Panc1 (cell line): ENCODE measurements around the gene CYFIP2. TPM values are rescaled to one million over a fixed set of nuclear protein-coding genes. Genes with fewer than 3 reads are reported as not detected.

ENCODE experiments used
- ATAC-seq: fragments of 200-7000 bp; cut with Tn5 transposase; 2 replicates; pipeline ENCODE4 v1.9.1; 2020; ENCODE audit warnings: mild to moderate bottlenecking, moderate library complexity
- BruUV-seq: library from RNA; stranded (reverse); fragments of 400-500 nt; replicated peaks from 2 replicates; lab custom pipeline; 2021; lab: Mats Ljungman, UMichigan
- CTCF ChIA-PET: fragments of 300-600 bp; sonication (Branson Sonifier 250); formaldehyde crosslinking; loops from one replicate; lab custom pipeline; 2022; ENCODE audit warnings: antibody characterized with exemption; lab: Charles Lee
- POLR2A ChIA-PET: fragments of 300-600 bp; sonication (Branson Sonifier 250); formaldehyde crosslinking; loops from one replicate; lab custom pipeline; 2022; ENCODE audit warnings: antibody characterized with exemption; lab: Charles Lee
- DNase-seq: peaks from one replicate; pipeline ENCODE4 v3.0.0-alpha.2; 2010; ENCODE audit warnings: low read depth, low spot score
- H3K27ac ChIP-seq: 2 replicates; pipeline ENCODE4 v1.5.1; 2011; ENCODE audit warnings: mild to moderate bottlenecking, low read length, inconsistent platforms
- H3K27me3 ChIP-seq: fragments of 200-500 bp; sonication (Bioruptor generic); 2 replicates; pipeline ENCODE4 v1.6.0; 2014; ENCODE audit warnings: low read length, inconsistent platforms; ENCODE audit not compliant: control insufficient read depth, insufficient read depth
- H3K36me3 ChIP-seq: fragments of 200-500 bp; sonication (Bioruptor generic); 2 replicates; pipeline ENCODE4 v1.5.1; 2014; ENCODE audit warnings: inconsistent platforms, mild to moderate bottlenecking, low read length, moderate library complexity; ENCODE audit not compliant: control insufficient read depth, insufficient read depth
- H3K4me1 ChIP-seq: 2 replicates; pipeline ENCODE4 v1.5.1; 2011; ENCODE audit warnings: inconsistent platforms, mild to moderate bottlenecking, low read length, moderate library complexity; ENCODE audit not compliant: control insufficient read depth, insufficient read depth
- H3K4me3 ChIP-seq, 2 experiments: 2 replicates each; pipeline ENCODE4 v1.5.1; 2011 to 2012; ENCODE audit warnings: low read depth in 2 of 2, low read length in 2 of 2, mild to moderate bottlenecking in 2 of 2, inconsistent platforms in 1 of 2, moderate library complexity in 1 of 2
- H3K9me3 ChIP-seq: fragments of 200-500 bp; sonication (Bioruptor generic); 2 replicates; pipeline ENCODE4 v1.5.1; 2014; ENCODE audit warnings: low read depth, mild to moderate bottlenecking, inconsistent platforms, low read length, moderate library complexity; ENCODE audit not compliant: control insufficient read depth, insufficient read depth
- POLR2AphosphoS5 ChIP-seq: IDR thresholded peaks from 2 replicates; pipeline ENCODE4 v1.6.1; 2012; ENCODE audit warnings: mild to moderate bottlenecking, low read depth, low read length, moderate library complexity
- REST ChIP-seq, 2 experiments: IDR thresholded peaks; 2 replicates each; pipeline ENCODE4 v1.6.1; 2011 to 2012; ENCODE audit warnings: low read depth in 2 of 2, control low read depth in 1 of 2, low read length in 1 of 2, mild to moderate bottlenecking in 1 of 2, moderate library complexity in 1 of 2; ENCODE audit not compliant: insufficient read depth in 1 of 2
- SIN3A ChIP-seq: IDR thresholded peaks from 2 replicates; pipeline ENCODE4 v1.6.1; 2012; ENCODE audit warnings: low read depth, mild to moderate bottlenecking, low read length, moderate library complexity, borderline replicate concordance; ENCODE audit not compliant: insufficient read depth
- TCF7L2 ChIP-seq: IDR thresholded peaks from 2 replicates; pipeline ENCODE4 v1.6.1; 2011; ENCODE audit warnings: mild to moderate bottlenecking, low read depth, low read length, inconsistent platforms
- in situ Hi-C: cut with HindIII; loops from 2 replicates; pipeline ENCODE4 v1.10.0; 2016; ENCODE audit warnings: low sequenced_read_pairs, low pct_unique_long_range_greater_than_20kb
- intact Hi-C: fragments of 100-400 bp; cut with micrococcal nuclease; formaldehyde crosslinking; loops from one replicate; pipeline ENCODE4 v1.10.0; 2022; ENCODE audit not compliant: unreplicated experiment
- total RNA-seq: library from RNA; stranded (reverse); gene quantifications from one replicate; pipeline ENCODE4 v1.2.1, GENCODE V29; 2021; ENCODE audit not compliant: unreplicated experiment
- TF ChIP-seq, protein P1 (sequence below): fragments of 450-650 bp; IDR thresholded peaks from 2 replicates; pipeline ENCODE4 v1.5.1; 2017; ENCODE audit warnings: mild to moderate bottlenecking

Gene CYFIP2
- total RNA-seq, 1 experiment from 2014 or later: 0.80 TPM

- no peaks in the 10 kb centered on the region for H3K36me3 ChIP-seq
- H3K27ac ChIP-seq: no peak overlapping the region
- TF ChIP-seq, protein P1, sequence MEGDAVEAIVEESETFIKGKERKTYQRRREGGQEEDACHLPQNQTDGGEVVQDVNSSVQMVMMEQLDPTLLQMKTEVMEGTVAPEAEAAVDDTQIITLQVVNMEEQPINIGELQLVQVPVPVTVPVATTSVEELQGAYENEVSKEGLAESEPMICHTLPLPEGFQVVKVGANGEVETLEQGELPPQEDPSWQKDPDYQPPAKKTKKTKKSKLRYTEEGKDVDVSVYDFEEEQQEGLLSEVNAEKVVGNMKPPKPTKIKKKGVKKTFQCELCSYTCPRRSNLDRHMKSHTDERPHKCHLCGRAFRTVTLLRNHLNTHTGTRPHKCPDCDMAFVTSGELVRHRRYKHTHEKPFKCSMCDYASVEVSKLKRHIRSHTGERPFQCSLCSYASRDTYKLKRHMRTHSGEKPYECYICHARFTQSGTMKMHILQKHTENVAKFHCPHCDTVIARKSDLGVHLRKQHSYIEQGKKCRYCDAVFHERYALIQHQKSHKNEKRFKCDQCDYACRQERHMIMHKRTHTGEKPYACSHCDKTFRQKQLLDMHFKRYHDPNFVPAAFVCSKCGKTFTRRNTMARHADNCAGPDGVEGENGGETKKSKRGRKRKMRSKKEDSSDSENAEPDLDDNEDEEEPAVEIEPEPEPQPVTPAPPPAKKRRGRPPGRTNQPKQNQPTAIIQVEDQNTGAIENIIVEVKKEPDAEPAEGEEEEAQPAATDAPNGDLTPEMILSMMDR: no peak
- TF ChIP-seq TCF7L2 (no peak), POLR2AphosphoS5 (no peak), REST (IDR thresholded peaks at IDR 0.05; ENCODE audit: insufficient read depth in 1 of 2, low read depth in 2 of 2, low read length in 1 of 2) (no peak), SIN3A (no peak)
- H3K4me3 ChIP-seq: no peak overlapping the region
- intact Hi-C loops: no loop called here
- BruUV-seq: no TSS peak
- CTCF ChIA-PET: no interaction called here
- DNase-seq: no peak
- no peaks in the 10 kb centered on the region for H3K4me1 ChIP-seq
- no peaks in the 10 kb centered on the region for H3K9me3 ChIP-seq
- in situ Hi-C loops: no loop called here
- POLR2A ChIA-PET: no interaction called here
- no peak for ATAC-seq
- H3K27me3 ChIP-seq: peaks cover 5% of the 10 kb centered on the region
Observed at GRCh38 chr5:157292599-157292998, 26.7 kb downstream of the CYFIP2 start.

DNA sequence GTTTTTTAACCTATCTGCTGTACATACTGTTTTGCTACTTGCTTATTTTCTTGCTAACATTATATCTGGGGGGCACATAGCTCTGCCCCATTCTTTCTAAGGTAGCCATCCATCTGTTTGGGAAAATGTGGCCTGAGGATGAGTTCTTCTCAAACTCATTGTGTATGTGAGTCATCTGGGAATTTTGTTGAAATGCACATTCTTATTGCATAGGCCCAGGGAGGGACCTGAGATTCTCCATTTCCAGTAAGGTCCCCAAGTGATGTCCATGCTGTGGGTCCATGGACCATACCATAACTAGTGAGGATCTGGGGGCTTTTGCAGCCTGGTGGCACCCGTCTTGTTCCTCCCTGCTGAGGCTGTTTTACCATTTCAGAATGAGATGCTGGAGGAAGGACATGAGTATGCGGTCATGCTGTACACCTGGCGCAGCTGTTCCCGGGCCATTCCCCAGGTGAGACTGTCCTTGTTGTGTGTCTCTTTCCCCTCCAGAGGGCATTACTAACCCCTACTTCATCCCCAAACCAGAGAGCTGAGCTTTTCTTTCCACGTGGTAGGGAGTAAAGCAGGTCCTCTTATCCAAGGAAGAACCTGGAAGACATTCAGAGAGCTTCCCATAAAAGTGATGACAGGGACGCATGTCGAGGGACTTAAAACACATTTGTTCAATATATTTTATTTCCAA, 28.6 kb downstream of the CYFIP2 start:
- no peaks in the 10 kb centered on the region for H3K9me3 ChIP-seq
- in situ Hi-C loops: no loop called here
- intact Hi-C loops: no loop called here
- no peak overlapping the region for H3K4me3 ChIP-seq
- TF ChIP-seq, protein P1: 0 out of 2 replicates have a peak, but pooled peaks have one; percentile 9
- no peak for TF ChIP-seq TCF7L2
- no peak for TF ChIP-seq REST (IDR thresholded peaks at IDR 0.05; ENCODE audit: insufficient read depth in 1 of 2, low read depth in 2 of 2, low read length in 1 of 2)
- no peak for TF ChIP-seq SIN3A
- CTCF ChIA-PET: no interaction called here
- POLR2A ChIA-PET: no interaction called here
- H3K36me3 ChIP-seq: no peaks in the 10 kb centered on the region
- H3K27me3 ChIP-seq: peaks cover 5% of the 10 kb centered on the region
- ATAC-seq (no peak), DNase-seq (no peak)
- H3K27ac ChIP-seq: no peak overlapping the region
- no peaks in the 10 kb centered on the region for H3K4me1 ChIP-seq
- no TSS peak for BruUV-seq
